Left ventricle myocardium inferior (tissue), 1 donor: ENCODE results near the gene MS4A12. TPM values are rescaled to one million over a fixed set of nuclear protein-coding genes. Genes with fewer than 3 reads are reported as not detected.
"Not testable (repeated sequence)": the region's sequence is repeated elsewhere in the genome, so short reads cannot be mapped to it uniquely, and the experiment has no call there.

Source experiments
- DNase-seq: peaks from one replicate; pipeline ENCODE4 v3.0.0-alpha.2; 2020
- H3K27ac ChIP-seq: fragments of 200-600 bp; replicated peaks from 2 replicates; pipeline ENCODE4 v1.8.0; 2021
- H3K27me3 ChIP-seq: fragments of 200-600 bp; 2 replicates; pipeline ENCODE4 v1.8.0; 2021; ENCODE audit warnings: low read depth
- H3K36me3 ChIP-seq: fragments of 200-600 bp; 2 replicates; pipeline ENCODE4 v1.8.0; 2021
- H3K4me1 ChIP-seq: fragments of 200-600 bp; 2 replicates; pipeline ENCODE4 v1.8.0; 2021
- H3K4me3 ChIP-seq: fragments of 200-600 bp; 2 replicates; pipeline ENCODE4 v1.8.0; 2021; ENCODE audit warnings: mild to moderate bottlenecking, moderate library complexity
- H3K9me3 ChIP-seq: fragments of 200-600 bp; replicated peaks from 2 replicates; pipeline ENCODE4 v1.8.0; 2021
- intact Hi-C: fragments of 100-400 bp; cut with micrococcal nuclease; formaldehyde crosslinking; loops from one replicate; pipeline ENCODE4 v1.11.0; 2022
- long read RNA-seq: library from polyadenylated mRNA; unstranded; transcript quantifications from one replicate; pipeline ENCODE4 v2.0.0, GENCODE V29; 2021
- total RNA-seq: library from RNA; stranded (reverse); fragmentation: NEBNext Ultra II Directional; extraction: Animal tissue kit (Norgen Biotek cat#: 25700); gene quantifications from one replicate; pipeline ENCODE4 v1.2.1, GENCODE V29; 2021
- TF ChIP-seq, protein P1 (sequence below): fragments of 200-600 bp; IDR thresholded peaks from 2 replicates; pipeline ENCODE4 v1.8.0; 2021; ENCODE audit warnings: antibody characterized with exemption, mild to moderate bottlenecking, borderline replicate concordance
- donor health status: DM: no; HTN: yes; CAD: no; lungs with severe emphysema.

MS4A12 gene, protein sequence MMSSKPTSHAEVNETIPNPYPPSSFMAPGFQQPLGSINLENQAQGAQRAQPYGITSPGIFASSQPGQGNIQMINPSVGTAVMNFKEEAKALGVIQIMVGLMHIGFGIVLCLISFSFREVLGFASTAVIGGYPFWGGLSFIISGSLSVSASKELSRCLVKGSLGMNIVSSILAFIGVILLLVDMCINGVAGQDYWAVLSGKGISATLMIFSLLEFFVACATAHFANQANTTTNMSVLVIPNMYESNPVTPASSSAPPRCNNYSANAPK
- not detected for total RNA-seq
- long read RNA-seq: 0 reads

DNA sequence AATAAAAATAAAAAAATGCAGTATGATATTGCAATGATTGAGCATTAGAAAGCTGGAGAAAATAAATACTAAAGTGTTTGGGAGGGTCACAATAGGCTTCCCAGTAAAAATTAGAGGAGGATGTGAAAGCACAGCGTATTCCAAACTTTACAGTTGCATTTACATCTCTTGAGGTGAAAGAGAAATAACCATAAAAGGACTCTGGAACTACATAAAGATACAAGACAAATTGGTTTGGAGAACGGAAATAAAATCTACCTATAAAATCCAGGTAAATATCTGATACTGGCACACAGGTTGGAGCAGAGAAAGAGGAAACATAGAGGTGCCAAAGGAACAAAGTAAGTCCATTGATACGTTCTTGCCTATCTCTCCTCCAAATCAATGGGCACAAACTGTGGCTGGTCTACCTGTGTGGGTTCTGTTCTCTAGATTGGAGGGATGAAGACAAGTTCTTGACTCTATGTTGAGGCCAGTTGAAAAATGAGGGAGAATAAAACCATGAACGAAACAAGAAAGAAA, at the start of gene MS4A12:
TSS of gene MS4A12 (plus strand) at position 291 of the 522 bp plus-strand sequence. CDS start 4,541 bp downstream, outside the sequence.
- Histone ChIP-seq H3K4me1 (no peaks in the 10 kb centered on the region), H3K36me3 (no peaks in the 10 kb centered on the region), H3K9me3 (no peaks in the 10 kb centered on the region), H3K27ac (no peak within 1 kb of the TSS), H3K27me3 (no peaks in the 10 kb centered on the region), H3K4me3 (no peak within 1 kb of the TSS)
- DNase-seq: no peak
- intact Hi-C loops: no loop called here
- TF ChIP-seq, protein P1, sequence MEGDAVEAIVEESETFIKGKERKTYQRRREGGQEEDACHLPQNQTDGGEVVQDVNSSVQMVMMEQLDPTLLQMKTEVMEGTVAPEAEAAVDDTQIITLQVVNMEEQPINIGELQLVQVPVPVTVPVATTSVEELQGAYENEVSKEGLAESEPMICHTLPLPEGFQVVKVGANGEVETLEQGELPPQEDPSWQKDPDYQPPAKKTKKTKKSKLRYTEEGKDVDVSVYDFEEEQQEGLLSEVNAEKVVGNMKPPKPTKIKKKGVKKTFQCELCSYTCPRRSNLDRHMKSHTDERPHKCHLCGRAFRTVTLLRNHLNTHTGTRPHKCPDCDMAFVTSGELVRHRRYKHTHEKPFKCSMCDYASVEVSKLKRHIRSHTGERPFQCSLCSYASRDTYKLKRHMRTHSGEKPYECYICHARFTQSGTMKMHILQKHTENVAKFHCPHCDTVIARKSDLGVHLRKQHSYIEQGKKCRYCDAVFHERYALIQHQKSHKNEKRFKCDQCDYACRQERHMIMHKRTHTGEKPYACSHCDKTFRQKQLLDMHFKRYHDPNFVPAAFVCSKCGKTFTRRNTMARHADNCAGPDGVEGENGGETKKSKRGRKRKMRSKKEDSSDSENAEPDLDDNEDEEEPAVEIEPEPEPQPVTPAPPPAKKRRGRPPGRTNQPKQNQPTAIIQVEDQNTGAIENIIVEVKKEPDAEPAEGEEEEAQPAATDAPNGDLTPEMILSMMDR: no peak

DNA sequence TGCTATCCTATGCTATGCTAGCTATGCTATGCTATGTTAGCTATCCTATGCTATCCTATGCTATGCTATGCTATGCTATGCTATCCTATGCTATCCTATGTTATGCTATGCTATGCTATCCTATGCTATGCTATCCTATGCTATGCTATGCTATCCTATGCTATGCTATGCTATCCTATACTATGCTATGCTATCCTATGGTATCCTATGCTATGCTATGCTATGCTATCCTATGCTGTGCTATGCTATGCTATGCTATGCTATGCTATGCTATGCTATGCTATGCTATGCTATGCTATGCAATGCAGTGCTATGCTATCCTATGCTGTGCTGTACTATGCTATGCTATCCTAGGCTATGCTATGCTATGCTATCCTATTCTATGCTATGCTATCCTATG, 45.5 kb upstream of the MS4A12 start:
- TF ChIP-seq, protein P1: no peak
- intact Hi-C loops: no loop called here
- Histone ChIP-seq H3K9me3 (peaks cover 7% of the 10 kb centered on the region), H3K4me3 (no peak overlapping the region), H3K36me3 (no peaks in the 10 kb centered on the region), H3K4me1 (no peaks in the 10 kb centered on the region), H3K27me3 (no peaks in the 10 kb centered on the region), H3K27ac (no peak overlapping the region)
- no peak for DNase-seq

DNA sequence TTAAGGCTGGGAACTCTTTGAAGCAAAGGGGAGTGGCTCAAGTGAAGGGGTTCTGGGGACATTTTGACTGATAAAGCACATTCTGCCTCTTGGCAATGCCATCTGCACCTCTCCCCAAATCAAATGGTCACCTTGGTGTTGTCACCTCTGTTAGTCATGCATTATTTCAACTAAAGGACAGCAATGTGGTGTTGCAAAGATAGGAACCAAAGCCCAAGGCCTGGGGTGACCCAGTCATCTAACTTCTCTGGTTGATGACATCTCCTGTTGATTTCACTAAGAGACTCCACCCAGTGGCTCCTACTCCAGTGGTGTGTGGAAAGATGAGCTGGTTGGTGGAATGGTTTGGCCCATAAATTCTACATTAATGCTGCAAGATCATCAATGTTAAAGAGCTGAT, 44.7 kb upstream of the MS4A12 start:
- DNase-seq: no peak
- no peaks in the 10 kb centered on the region for H3K4me1 ChIP-seq
- intact Hi-C loops: no loop called here

DNA sequence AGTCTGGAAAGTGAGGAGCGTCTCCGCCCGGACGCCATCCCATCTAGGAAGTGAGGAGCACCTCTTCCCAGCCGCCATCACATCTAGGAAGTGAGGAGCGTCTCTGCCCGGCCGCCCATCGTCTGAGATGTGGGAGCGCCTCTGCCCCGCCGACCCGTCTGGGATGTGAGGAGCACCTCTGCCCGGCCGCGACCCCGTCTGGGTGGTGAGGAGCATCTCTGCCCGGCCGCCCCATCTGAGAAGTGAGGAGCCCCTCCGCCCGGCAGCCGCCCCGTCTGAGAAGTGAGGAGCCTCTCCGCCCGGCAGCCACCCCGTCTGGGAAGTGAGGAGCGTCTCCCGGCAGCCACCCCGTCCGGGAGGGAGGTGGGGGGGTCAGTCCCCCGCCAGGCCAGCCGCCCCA, 41.4 kb upstream of the MS4A12 start:
- H3K27me3 ChIP-seq, H3K36me3 ChIP-seq, intact Hi-C loops, DNase-seq, H3K9me3 ChIP-seq, H3K4me3 ChIP-seq, H3K27ac ChIP-seq, H3K4me1 ChIP-seq: not testable (repeated sequence)

More for the DNA sequence above, 44.7 kb upstream of the MS4A12 start:
- Histone ChIP-seq H3K27me3 (no peaks in the 10 kb centered on the region), H3K9me3 (peaks cover 7% of the 10 kb centered on the region), H3K27ac (no peak overlapping the region), H3K4me3 (no peak overlapping the region), H3K36me3 (no peaks in the 10 kb centered on the region)
- TF ChIP-seq, protein P1: no peak

DNA sequence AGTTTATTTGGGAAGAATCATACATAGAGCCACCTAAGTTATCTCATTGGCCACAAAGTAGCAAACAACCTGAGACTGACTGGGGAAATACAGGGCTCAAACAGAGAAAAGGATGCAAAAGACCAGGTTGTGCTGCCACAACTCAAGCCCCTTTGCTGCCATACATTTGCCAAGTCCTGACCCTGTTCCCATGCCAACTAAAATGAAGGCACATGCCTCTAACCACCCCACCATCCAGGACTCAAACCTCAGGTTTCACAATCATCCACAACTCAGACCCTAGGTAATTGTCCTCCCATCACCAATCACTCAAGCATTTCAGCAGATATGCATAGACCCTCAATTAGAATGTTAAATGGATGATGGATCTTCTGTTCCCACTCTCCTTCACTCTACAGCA, 38.4 kb upstream of the MS4A12 start:
- Histone ChIP-seq H3K4me3 (no peak overlapping the region), H3K27ac (no peak overlapping the region), H3K9me3 (peaks cover 7% of the 10 kb centered on the region), H3K4me1 (no peaks in the 10 kb centered on the region), H3K36me3 (no peaks in the 10 kb centered on the region), H3K27me3 (peaks cover 4% of the 10 kb centered on the region)
- TF ChIP-seq, protein P1: no peak
- no peak for DNase-seq
- intact Hi-C loops: no loop called here

DNA sequence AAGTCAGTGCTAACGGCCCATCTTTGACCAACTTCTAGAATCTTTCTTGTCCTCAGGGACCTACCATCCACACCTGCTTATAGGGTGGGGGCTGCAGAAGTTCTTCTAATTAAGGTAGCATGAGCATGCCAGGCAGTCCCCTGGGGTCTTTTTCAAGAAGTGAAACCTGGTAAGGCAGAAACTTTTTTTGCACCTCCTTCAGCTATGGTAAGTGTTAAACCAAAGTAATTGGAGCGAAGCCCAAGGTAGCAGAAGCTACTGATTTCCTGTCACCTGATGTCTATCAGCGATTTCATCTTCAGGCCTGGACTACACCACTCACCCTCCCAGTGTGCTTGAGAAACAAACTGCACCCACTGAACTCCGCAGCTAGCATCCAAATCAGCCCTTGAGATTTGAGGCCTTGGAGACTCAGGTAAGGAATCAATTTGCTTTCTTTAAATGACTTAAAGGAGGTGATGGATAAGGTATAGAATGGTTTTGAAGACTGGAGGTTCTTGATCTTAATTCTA, 37.0 kb upstream of the MS4A12 start, which contains the start of gene MS4A1:
TSS of gene MS4A1 (plus strand) at position 317 of the 512 bp plus-strand sequence. CDS start 6,528 bp downstream, outside the sequence.
- no peak within 1 kb of the TSS for H3K27ac ChIP-seq
- H3K4me1 ChIP-seq: no peaks in the 10 kb centered on the region
- H3K36me3 ChIP-seq: no peaks in the 10 kb centered on the region
- H3K9me3 ChIP-seq: no peaks in the 10 kb centered on the region
- no peak within 1 kb of the TSS for H3K4me3 ChIP-seq
- DNase-seq: no peak
- H3K27me3 ChIP-seq: peaks cover 4% of the 10 kb centered on the region
- TF ChIP-seq, protein P1: no peak
- intact Hi-C loops: no loop called here
